Measurements from ENCODE around the gene CTAGE1. TPM values are rescaled to one million over a fixed set of nuclear protein-coding genes. Genes with fewer than 3 reads are reported as not detected.

Gene CTAGE1
- total and polyA plus RNA-seq, 2 donors (not counting 1 experiment from before 2014, with no cell fraction given): under 0.01 TPM; not detected in 1

GRCh38 chr18:22409445-22409844 lies 8.3 kb downstream of the CTAGE1 start:
- H3K4me3 ChIP-seq (replicated peaks in 1 of 4; ENCODE audit: control extremely low read depth in 1 of 4, insufficient read depth in 1 of 4, low read depth in 3 of 4, low read length in 4 of 4): no peak overlapping the region
- TF ChIP-seq EZH2 (IDR thresholded peaks at IDR 0.05; ENCODE audit: low read length, missing control alignments): no peak
- no peak for TF ChIP-seq CTCF (conservative IDR thresholded peaks at IDR 0.05 in 1 of 2, IDR thresholded peaks at IDR 0.05 in 1 of 2; ENCODE audit: low read depth in 1 of 2, low read length in 2 of 2)
- no peak overlapping the region for H2AFZ ChIP-seq (ENCODE audit: low read length)
- H3K79me2 ChIP-seq (ENCODE audit: control insufficient read depth, insufficient read depth, low read length): no peaks in the 10 kb centered on the region
- no peak overlapping the region for H3K4me2 ChIP-seq (ENCODE audit: extremely low read depth, insufficient read depth, low read length)
- H3K9me3 ChIP-seq (ENCODE audit: control insufficient read depth, insufficient read depth, low read depth, low read length): no peaks in the 10 kb centered on the region
- no peak for DNase-seq (ENCODE audit: low read depth in 2 of 2)
- no peak overlapping the region for H3K27ac ChIP-seq (ENCODE audit: insufficient read depth, low read length)
- peaks cover 2% of the 10 kb centered on the region for H3K27me3 ChIP-seq (ENCODE audit: control insufficient read depth, insufficient read depth, low read length)
- H3K36me3 ChIP-seq (ENCODE audit: control insufficient read depth, insufficient read depth, low read length): no peaks in the 10 kb centered on the region
- no peaks in the 10 kb centered on the region for H3K4me1 ChIP-seq (ENCODE audit: control insufficient read depth, extremely low read depth, insufficient read depth, low read length)
- no peak overlapping the region for H3K9ac ChIP-seq (ENCODE audit: insufficient read depth, low read length)
- no peaks in the 10 kb centered on the region for H4K20me1 ChIP-seq (ENCODE audit: control insufficient read depth, extremely low read depth, insufficient read depth, low read length)

- Histone ChIP-seq H3K36me3 (ENCODE audit: control insufficient read depth, insufficient read depth, low read length) (no peaks in the 10 kb centered on the region), H3K79me2 (ENCODE audit: control insufficient read depth, insufficient read depth, low read length) (no peaks in the 10 kb centered on the region), H3K9ac (ENCODE audit: insufficient read depth, low read length) (no peak overlapping the region), H3K27ac (ENCODE audit: insufficient read depth, low read length) (no peak overlapping the region), H3K9me3 (ENCODE audit: control insufficient read depth, insufficient read depth, low read depth, low read length) (no peaks in the 10 kb centered on the region), H2AFZ (ENCODE audit: low read length) (no peak overlapping the region), H4K20me1 (ENCODE audit: control insufficient read depth, extremely low read depth, insufficient read depth, low read length) (no peaks in the 10 kb centered on the region), H3K4me1 (ENCODE audit: control insufficient read depth, extremely low read depth, insufficient read depth, low read length) (no peaks in the 10 kb centered on the region), H3K27me3 (ENCODE audit: control insufficient read depth, insufficient read depth, low read length) (peaks cover 2% of the 10 kb centered on the region), H3K4me2 (ENCODE audit: extremely low read depth, insufficient read depth, low read length) (no peak overlapping the region), H3K4me3 (replicated peaks in 1 of 4; ENCODE audit: control extremely low read depth in 1 of 4, insufficient read depth in 1 of 4, low read depth in 3 of 4, low read length in 4 of 4) (no peak overlapping the region)
- no peak for DNase-seq (ENCODE audit: low read depth in 2 of 2)
- TF ChIP-seq EZH2 (IDR thresholded peaks at IDR 0.05; ENCODE audit: low read length, missing control alignments) (no peak), CTCF (conservative IDR thresholded peaks at IDR 0.05 in 1 of 2, IDR thresholded peaks at IDR 0.05 in 1 of 2; ENCODE audit: low read depth in 1 of 2, low read length in 2 of 2) (no peak)
Observed at GRCh38 chr18:22408059-22408458, 9.7 kb downstream of the CTAGE1 start.

- H4K20me1 ChIP-seq (ENCODE audit: control insufficient read depth, extremely low read depth, insufficient read depth, low read length): no peaks in the 10 kb centered on the region
- H3K79me2 ChIP-seq (ENCODE audit: control insufficient read depth, insufficient read depth, low read length): no peaks in the 10 kb centered on the region
- no peaks in the 10 kb centered on the region for H3K4me1 ChIP-seq (ENCODE audit: control insufficient read depth, extremely low read depth, insufficient read depth, low read length)
- DNase-seq (ENCODE audit: low read depth in 2 of 2): no peak
- H3K9me3 ChIP-seq (ENCODE audit: control insufficient read depth, insufficient read depth, low read depth, low read length): no peaks in the 10 kb centered on the region
- no peak overlapping the region for H3K4me2 ChIP-seq (ENCODE audit: extremely low read depth, insufficient read depth, low read length)
- no peak overlapping the region for H2AFZ ChIP-seq (ENCODE audit: low read length)
- no peak overlapping the region for H3K27ac ChIP-seq (ENCODE audit: insufficient read depth, low read length)
- H3K4me3 ChIP-seq (replicated peaks in 1 of 4; ENCODE audit: control extremely low read depth in 1 of 4, insufficient read depth in 1 of 4, low read depth in 3 of 4, low read length in 4 of 4): no peak overlapping the region
- peaks cover 2% of the 10 kb centered on the region for H3K27me3 ChIP-seq (ENCODE audit: control insufficient read depth, insufficient read depth, low read length)
- H3K36me3 ChIP-seq (ENCODE audit: control insufficient read depth, insufficient read depth, low read length): no peaks in the 10 kb centered on the region
- TF ChIP-seq CTCF (conservative IDR thresholded peaks at IDR 0.05 in 1 of 2, IDR thresholded peaks at IDR 0.05 in 1 of 2; ENCODE audit: low read depth in 1 of 2, low read length in 2 of 2) (no peak), EZH2 (IDR thresholded peaks at IDR 0.05; ENCODE audit: low read length, missing control alignments) (no peak)
- H3K9ac ChIP-seq (ENCODE audit: insufficient read depth, low read length): no peak overlapping the region
Observed at GRCh38 chr18:22405142-22405541, 12.6 kb downstream of the CTAGE1 start.
